Activated gamma-delta T cell treated with anti-CD3 and anti-CD28 coated beads, Interleukin-2, amount 50 U/mL, for 16 hours (primary cell): ENCODE results near the gene MRGPRX3.

Experiments
- DNase-seq: peaks from one replicate; pipeline ENCODE4 v3.0.0-alpha.2; 2020; ENCODE audit warnings: low read depth

The MRGPRX3 gene

DNA sequence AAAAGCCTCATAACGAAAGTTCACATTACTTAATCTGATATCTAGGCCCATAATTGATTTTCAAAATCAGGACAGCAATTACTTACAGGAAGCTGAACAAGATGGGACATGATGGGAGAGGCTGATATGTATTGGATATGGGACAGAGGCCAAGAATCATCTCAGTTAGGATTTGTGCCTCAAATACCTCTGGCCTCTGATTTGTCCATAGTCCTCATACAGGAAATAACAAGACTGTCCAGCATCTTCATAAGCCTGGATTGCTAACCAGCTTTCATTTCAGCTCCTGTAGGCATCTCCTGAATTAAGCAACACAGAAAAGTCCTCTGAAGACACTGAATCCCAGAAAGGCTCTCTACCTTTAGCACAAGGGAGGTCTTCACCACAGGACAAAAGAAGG lies 36.0 kb downstream of the MRGPRX3 start:
- DNase-seq = no peak

DNA sequence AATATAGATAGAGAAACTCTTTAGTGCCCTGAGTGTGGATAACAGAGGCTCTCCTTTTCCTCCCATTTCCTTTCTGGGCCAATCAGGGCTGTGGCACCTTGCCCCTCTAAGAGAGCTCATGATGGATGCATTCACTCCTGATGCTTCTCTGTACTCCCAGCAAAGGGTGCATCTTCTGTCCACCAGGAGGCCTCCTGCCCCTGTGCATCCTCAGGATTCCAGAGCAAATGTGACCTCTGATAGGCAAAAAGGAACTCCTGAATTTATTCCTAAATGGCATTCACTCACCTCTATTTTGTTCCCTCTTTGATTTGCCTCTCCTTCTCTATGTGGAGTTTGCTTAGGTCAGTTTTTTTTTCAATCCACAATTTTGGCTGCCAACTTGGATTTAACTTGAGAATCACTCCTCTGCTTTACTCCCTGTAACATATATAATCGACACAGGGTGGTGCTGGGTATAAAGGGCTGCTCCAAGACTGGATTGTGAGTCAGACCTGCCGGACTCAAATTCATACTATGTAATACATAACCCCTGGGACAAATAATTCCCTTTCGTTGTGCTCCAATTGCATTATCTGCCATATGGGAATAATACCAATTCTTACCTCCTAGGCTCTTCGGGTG lies 39.1 kb downstream of the MRGPRX3 start:
- DNase-seq = no peak

DNA sequence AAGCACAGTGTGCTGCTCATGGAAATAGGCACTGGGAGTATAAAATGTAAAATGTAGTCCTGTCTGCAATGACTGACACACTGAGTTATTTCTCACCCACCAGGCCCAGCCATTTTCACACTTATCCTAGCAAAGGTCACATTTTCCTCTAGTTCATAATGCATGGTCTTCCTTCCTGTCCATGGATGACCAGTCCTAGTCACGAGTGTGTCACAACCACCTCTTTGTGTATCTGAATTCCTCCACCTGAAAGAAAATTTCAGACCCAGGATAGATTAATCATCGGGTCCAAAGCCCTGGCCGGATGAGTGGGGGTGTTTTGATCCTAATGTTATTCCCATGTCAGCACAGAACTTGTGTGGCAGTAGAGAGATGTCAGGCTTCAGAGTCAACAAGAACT lies 40.3 kb downstream of the MRGPRX3 start, which contains the start of gene MRGPRX4:
TSS of gene MRGPRX4 (plus strand) at position 172 of the 400 bp plus-strand sequence. CDS start 420 bp downstream, outside the sequence.
- DNase-seq = no peak

DNA sequence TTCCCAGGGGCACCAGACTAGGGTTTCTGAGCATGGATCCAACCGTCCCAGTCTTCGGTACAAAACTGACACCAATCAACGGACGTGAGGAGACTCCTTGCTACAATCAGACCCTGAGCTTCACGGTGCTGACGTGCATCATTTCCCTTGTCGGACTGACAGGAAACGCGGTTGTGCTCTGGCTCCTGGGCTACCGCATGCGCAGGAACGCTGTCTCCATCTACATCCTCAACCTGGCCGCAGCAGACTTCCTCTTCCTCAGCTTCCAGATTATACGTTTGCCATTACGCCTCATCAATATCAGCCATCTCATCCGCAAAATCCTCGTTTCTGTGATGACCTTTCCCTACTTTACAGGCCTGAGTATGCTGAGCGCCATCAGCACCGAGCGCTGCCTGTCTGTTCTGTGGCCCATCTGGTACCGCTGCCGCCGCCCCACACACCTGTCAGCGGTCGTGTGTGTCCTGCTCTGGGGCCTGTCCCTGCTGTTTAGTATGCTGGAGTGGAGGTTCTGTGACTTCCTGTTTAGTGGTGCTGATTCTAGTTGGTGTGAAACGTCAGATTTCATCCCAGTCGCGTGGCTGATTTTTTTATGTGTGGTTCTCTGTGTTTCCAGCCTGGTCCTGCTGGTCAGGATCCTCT lies 41.0 kb downstream of the MRGPRX3 start:
- no peak for DNase-seq
